NT2/D1 (cell line): ENCODE data around the gene PCSK2.

Source experiments
- SUZ12 ChIP-seq: IDR thresholded peaks from 2 replicates; pipeline ENCODE4 v1.6.1; 2011; ENCODE audit not compliant: insufficient read length, insufficient read depth; ENCODE audit errors: extremely low read depth
- YY1 ChIP-seq: IDR thresholded peaks from 2 replicates; pipeline ENCODE4 v1.6.1; 2011; ENCODE audit not compliant: insufficient read length, insufficient read depth
- ZNF274 ChIP-seq: IDR thresholded peaks from 2 replicates; pipeline ENCODE4 v1.6.1; 2011; ENCODE audit warnings: mild to moderate bottlenecking, low read depth, low read length

DNA sequence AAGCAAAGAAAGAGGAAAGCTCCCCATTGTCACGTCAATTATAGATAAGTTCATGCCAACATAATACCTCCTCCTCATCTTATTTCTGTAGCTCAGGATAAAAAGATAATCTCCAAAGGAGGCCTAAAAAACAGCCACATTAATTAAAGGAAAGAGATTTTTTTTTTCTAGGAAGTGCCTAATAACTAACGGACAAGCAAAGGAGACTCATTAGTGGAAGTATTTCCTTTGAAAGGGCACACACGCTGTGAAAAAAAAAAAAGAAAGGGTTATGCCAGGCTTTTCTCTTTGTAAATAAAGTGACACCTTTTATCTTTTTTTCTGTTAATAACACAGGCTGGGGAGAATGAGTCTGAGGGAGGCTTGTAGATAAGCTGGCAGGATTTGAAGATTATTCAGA lies 55.7 kb downstream of the PCSK2 start:
- TF ChIP-seq SUZ12 (no peak), ZNF274 (no peak), YY1 (no peak)
